Stimulated activated CD8-positive, alpha-beta memory T cell treated with anti-CD3 and anti-CD28 coated beads, Interleukin-15, amount 100 ng/mL, for 48 hours (primary cell): ENCODE data around the gene STXBP1.

Source experiments
- DNase-seq, 2 donors: peaks; one replicate each; pipeline ENCODE4 v3.0.0-alpha.2; 2020; ENCODE audit warnings: low read depth in 2 of 2

The STXBP1 gene

GRCh38 chr9:127693143-127693542 lies 81.1 kb downstream of the STXBP1 start:
- DNase-seq: no peak

GRCh38 chr9:127693697-127694096 lies 81.6 kb downstream of the STXBP1 start:
- no peak for DNase-seq

- DNase-seq: no peak
Observed at GRCh38 chr9:127694890-127695720, 83.0 kb downstream of the STXBP1 start.

GRCh38 chr9:127697575-127697974 lies 85.5 kb downstream of the STXBP1 start:
- DNase-seq: no peak

GRCh38 chr9:127698386-127698785 lies 86.3 kb downstream of the STXBP1 start:
- DNase-seq: no peak

- peak; percentile 78 to 85 for DNase-seq
Observed at GRCh38 chr9:127698985-127699670, 87.1 kb downstream of the STXBP1 start.

- DNase-seq: no peak
Observed at GRCh38 chr9:127700140-127700539, 88.1 kb downstream of the STXBP1 start.

- DNase-seq: no peak
Observed at GRCh38 chr9:127700594-127701255, 88.6 kb downstream of the STXBP1 start.

- no peak for DNase-seq
Observed at GRCh38 chr9:127703289-127703946, 91.3 kb downstream of the STXBP1 start.

GRCh38 chr9:127705577-127706379 lies 93.7 kb downstream of the STXBP1 start:
- DNase-seq: no peak

GRCh38 chr9:127706836-127707241 lies 94.8 kb downstream of the STXBP1 start, which contains the start of gene CFAP157:
Gene CFAP157, plus strand, starts transcription at chr9:127706988. Its CDS starts 44 bp downstream, at chr9:127707032.
- no peak for DNase-seq

GRCh38 chr9:127707766-127708165 lies 95.7 kb downstream of the STXBP1 start:
- peak; percentile 29 to 39 for DNase-seq

GRCh38 chr9:127708952-127709587 lies 97.0 kb downstream of the STXBP1 start:
- no peak for DNase-seq

GRCh38 chr9:127710204-127710783 lies 98.2 kb downstream of the STXBP1 start:
- no peak for DNase-seq

GRCh38 chr9:127711226-127711701 lies 99.2 kb downstream of the STXBP1 start:
- DNase-seq: no peak

- no peak for DNase-seq
Observed at GRCh38 chr9:127711831-127712274, 99.8 kb downstream of the STXBP1 start.

- DNase-seq: no peak
Observed at GRCh38 chr9:127712371-127712770, 100.3 kb downstream of the STXBP1 start.

- DNase-seq: no peak
Observed at GRCh38 chr9:127712867-127713266, 100.8 kb downstream of the STXBP1 start.

- no peak for DNase-seq
Observed at GRCh38 chr9:127714020-127714750, 102.1 kb downstream of the STXBP1 start.
